D721Med (cell line): ENCODE measurements around the gene DOCK4.

Experiments
- DNase-seq: peaks from one replicate; pipeline ENCODE4 v3.0.0; 2011; ENCODE audit warnings: low spot score; ENCODE audit not compliant: insufficient read length
- FAIRE-seq: peaks from 2 replicates; lab custom pipeline; 2011; peaks lifted over from hg19 to GRCh38; lab: Jason Lieb, UNC
- TF ChIP-seq, protein P1 (sequence below): IDR thresholded peaks from 2 replicates; pipeline ENCODE4 v1.5.1; 2012; ENCODE audit warnings: mild to moderate bottlenecking, control low read depth; ENCODE audit not compliant: insufficient read depth; ENCODE audit errors: missing control alignments

The DOCK4 gene

DNA sequence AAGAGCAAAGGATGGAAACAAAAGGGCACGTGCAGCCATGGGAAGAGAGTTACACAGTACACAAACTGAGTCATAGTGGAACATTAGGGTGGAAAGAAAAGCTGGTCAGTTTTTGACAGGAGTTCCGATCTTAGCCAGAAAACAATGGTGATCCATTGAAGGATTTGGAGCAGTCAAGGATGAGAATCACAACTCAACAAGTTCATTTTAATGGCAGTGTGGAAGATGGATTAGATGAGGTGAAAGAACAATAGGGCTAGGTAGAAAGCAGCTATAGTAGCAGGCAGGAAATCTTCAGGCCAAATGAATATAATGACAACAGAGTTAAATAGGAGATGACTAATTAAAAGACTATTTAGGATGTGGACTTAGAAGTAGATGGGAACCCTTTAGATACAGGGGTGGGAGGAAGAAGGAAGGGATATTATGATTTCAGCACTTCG lies 136.3 kb downstream of the DOCK4 start:
- TF ChIP-seq, protein P1, sequence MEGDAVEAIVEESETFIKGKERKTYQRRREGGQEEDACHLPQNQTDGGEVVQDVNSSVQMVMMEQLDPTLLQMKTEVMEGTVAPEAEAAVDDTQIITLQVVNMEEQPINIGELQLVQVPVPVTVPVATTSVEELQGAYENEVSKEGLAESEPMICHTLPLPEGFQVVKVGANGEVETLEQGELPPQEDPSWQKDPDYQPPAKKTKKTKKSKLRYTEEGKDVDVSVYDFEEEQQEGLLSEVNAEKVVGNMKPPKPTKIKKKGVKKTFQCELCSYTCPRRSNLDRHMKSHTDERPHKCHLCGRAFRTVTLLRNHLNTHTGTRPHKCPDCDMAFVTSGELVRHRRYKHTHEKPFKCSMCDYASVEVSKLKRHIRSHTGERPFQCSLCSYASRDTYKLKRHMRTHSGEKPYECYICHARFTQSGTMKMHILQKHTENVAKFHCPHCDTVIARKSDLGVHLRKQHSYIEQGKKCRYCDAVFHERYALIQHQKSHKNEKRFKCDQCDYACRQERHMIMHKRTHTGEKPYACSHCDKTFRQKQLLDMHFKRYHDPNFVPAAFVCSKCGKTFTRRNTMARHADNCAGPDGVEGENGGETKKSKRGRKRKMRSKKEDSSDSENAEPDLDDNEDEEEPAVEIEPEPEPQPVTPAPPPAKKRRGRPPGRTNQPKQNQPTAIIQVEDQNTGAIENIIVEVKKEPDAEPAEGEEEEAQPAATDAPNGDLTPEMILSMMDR, result no peak
- FAIRE-seq (no peak), DNase-seq (no peak)

DNA sequence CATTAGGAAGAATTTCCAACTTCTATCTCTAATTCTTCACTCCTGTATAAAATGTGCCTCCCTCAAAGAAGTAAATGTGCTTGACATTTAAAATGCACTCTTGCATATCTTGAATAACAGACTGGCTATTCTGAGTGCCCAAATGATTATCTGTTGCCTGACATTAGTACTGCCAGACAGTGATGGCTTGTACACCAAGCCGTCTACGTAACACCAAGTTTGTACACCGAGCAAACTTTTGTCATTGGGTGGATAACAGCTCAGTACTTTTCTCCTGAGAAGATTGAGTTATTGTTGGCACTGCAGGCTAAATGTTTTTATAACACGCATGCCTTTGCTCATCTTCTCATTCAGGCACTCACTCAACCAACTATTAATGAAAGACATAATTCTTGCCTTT lies 137.2 kb downstream of the DOCK4 start:
- TF ChIP-seq, protein P1, result no peak
- no peak for FAIRE-seq
- no peak for DNase-seq

GRCh38 chr7:112067632-112068540 lies 138.3 kb downstream of the DOCK4 start:
- FAIRE-seq (no peak), DNase-seq (no peak)
- TF ChIP-seq, protein P1, result no peak

DNA sequence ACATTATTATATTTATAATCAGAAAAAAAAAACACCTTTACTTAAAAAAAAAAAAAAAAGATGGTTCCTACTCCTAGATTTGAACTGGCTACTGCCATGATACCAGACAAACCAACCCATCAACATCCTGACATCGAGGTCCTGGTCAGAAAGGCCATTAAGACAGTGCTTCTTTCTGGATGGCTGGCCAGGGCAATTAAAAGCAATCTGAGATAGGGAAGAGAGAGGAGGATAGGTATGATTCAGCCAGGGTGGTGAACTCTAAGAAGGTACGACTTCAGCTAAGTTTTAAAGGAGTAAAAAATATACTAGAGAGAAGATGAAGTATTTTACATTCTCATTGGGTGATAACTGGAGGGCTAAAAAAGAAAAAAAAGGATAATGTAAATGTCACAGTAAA lies 139.0 kb downstream of the DOCK4 start:
- DNase-seq (no peak), FAIRE-seq (no peak)
- TF ChIP-seq, protein P1, result no peak

DNA sequence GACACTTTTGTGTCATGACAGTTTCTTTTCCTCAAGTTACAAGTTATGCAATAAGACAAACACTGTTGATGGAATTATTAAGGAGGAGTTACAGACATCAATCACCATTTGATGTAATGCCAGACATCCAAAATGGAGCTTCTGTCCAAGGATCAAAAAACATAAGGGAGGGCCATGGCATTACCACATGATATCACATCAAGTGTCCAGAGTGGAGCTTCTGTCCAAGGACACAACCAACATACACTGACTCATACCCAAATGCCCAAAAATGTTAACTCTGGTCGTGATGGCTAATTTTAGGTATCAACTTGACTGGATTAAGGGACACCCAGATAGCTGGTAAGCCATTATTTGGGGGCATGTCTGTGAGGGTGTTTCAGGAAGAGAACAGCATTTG lies 140.4 kb downstream of the DOCK4 start:
- no peak for DNase-seq
- TF ChIP-seq, protein P1, result no peak
- no peak for FAIRE-seq

DNA sequence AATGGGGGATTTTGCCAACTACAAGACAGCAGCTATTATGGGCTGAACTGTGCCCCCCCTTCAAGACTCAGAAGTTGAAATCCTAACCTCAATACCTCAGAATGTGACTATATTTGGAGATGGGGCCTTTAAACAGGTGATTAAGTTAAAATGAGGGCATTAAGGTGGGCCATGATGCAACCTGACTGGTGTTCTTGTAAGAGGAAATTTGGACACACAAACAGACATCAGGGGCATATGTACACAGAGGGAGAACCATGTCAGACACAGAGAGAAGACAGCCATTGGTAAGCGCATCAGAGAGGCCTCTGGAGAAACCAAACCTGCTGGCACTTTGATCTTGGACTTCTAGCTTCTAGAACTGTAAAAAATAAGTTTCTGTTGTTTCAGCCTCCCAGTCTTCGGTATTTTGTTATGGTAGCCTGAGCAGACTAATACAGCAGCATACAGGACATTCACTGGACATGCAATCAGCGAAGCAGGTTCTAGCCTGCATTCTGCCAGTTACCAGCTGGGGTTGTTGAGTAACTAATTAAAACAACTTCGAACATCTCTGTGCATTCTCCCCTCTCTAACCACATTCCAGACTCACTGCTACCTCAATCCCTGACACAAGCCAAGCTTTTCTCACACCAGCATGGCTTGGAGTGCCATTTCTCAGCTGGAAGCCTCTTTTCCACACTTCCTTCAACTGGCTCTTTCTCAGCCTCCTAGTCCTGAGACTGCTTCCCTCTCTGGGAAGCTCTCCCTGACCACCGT lies 141.4 kb downstream of the DOCK4 start:
- DNase-seq (no peak), FAIRE-seq (no peak)
- TF ChIP-seq, protein P1, result no peak
